Activated naive CD4-positive, alpha-beta T cell treated with anti-CD3 and anti-CD28 coated beads, Interleukin-2, amount 50 U/mL, for 72 hours (primary cell): Measurements from ENCODE around the gene CRTC1. TPM values are rescaled to one million over a fixed set of nuclear protein-coding genes. Genes with fewer than 3 reads are reported as not detected.

ENCODE experiments used
- ATAC-seq, 2 donors: fragments of 150-1000 bp; cut with Tn5 transposase; 2 replicates each; pipeline ENCODE4 v1.10.0; 2021; ENCODE audit warnings: mild to moderate bottlenecking in 2 of 2, moderate library complexity in 2 of 2
- DNase-seq, 2 donors: peaks; one replicate each; pipeline ENCODE4 v3.0.0; 2021 to 2022; ENCODE audit warnings: low spot score in 2 of 2
- H3K27ac Mint-ChIP-seq, 2 donors: one replicate each; pipeline ENCODE4 v1.8.0; 2022; ENCODE audit warnings: mild to moderate bottlenecking in 2 of 2, mixed read lengths in 2 of 2
- H3K36me3 Mint-ChIP-seq, 2 donors: one replicate each; pipeline ENCODE4 v1.8.0; 2022; ENCODE audit warnings: mixed read lengths in 2 of 2
- H3K9me3 Mint-ChIP-seq, 2 donors: one replicate each; pipeline ENCODE4 v1.8.0; 2022; ENCODE audit warnings: mixed read lengths in 2 of 2
- total RNA-seq, 2 donors: library from RNA; stranded (reverse); gene quantifications; one replicate each; pipeline ENCODE4 v1.2.3, GENCODE V29; 2022

The CRTC1 gene
- total RNA-seq, 2 donors from 2014 or later, result 5.6 to 7.1 TPM

DNA sequence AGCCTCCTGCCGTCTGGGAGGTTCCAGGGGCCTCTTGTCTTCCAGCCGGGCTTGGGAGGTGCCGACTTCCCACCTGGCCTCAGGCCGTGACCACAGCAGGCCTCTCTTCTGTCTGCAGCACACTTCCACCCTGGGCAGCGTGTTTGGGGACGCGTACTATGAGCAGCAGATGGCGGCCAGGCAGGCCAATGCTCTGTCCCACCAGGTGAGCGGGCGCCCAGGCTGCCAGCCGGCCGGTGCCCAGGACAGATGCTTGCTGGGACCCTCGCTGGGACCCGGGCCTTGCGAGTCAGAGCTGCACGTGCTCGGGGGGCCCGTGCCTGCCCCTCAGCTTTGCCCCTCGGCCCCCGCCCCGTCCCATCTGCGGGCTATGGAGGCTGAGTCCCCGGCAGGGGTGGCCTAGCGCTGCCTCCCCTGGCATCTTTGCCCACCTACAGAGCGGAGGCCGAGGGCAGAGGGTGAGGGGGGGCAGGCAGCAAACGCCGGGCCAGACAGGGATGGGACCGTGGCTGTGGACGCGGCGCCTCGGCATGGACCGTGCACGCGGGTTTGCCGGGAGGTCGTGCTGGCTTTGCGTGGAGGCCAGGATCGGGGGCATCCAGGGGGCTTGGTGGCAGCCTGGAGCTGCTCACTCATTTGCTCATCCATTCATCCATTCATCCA lies 91.4 kb downstream of the CRTC1 start:
- Mint-ChIP-seq H3K36me3 (no peaks in the 10 kb centered on the region), H3K27ac (no peak overlapping the region), H3K9me3 (no peaks in the 10 kb centered on the region)
- DNase-seq, result no peak
- ATAC-seq, result no peak

DNA sequence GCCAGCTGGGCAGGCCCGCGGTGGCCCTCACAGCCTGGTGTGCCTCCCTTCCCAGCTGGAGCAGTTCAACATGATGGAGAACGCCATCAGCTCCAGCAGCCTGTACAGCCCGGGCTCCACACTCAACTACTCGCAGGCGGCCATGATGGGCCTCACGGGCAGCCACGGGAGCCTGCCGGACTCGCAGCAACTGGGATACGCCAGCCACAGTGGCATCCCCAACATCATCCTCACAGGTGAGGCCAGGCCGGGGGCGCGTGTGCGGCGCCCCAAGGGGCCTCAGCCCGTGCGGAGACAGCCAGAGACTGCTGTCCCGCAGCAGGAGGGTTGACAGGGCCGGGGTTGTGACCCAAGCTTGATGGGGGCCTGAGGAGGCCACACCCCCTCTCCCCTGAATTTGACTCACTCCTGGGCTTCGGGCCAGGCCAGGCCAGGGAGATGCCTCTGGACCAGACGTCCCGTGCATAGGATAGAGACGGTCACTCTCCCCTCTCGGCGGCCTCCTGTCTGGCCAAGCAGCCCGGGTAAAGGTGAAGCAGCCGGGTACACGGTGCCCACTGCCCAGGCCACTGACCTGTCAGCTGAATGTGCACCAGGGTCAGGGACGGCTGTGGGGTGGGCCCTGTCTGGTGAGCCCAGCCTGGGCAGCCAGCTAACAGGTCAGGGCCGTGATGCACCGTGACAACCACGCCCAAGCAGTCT lies 92.3 kb downstream of the CRTC1 start:
- no peak overlapping the region for H3K27ac Mint-ChIP-seq
- ATAC-seq (no peak), DNase-seq (no peak)
- no peaks in the 10 kb centered on the region for H3K9me3 Mint-ChIP-seq
- no peaks in the 10 kb centered on the region for H3K36me3 Mint-ChIP-seq

DNA sequence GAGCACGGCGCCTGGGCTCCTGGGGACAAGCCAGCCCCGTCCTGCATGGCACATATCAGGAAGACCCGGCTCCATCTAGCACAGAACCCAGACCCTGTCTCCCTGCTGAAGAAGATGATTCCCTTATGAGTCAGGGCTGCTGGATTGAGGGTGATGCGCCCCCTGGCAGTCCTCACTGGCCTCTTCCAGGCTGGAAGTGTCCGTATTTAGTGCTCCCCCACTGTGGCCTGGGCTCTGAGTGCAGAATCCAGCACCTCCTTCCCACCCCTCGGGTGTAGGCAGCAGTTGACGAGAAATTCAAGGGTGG lies 92.8 kb downstream of the CRTC1 start:
- Mint-ChIP-seq H3K36me3 (no peaks in the 10 kb centered on the region), H3K27ac (no peak overlapping the region), H3K9me3 (no peaks in the 10 kb centered on the region)
- DNase-seq (no peak), ATAC-seq (no peak)

- no peak overlapping the region for H3K27ac Mint-ChIP-seq
- DNase-seq (no peak), ATAC-seq (peak in 1 of 2 donors; percentile 65)
- no peaks in the 10 kb centered on the region for H3K9me3 Mint-ChIP-seq
- no peaks in the 10 kb centered on the region for H3K36me3 Mint-ChIP-seq
These were observed 93.3 kb downstream of the CRTC1 start for GRCh38 chr19:18776736-18777135.

DNA sequence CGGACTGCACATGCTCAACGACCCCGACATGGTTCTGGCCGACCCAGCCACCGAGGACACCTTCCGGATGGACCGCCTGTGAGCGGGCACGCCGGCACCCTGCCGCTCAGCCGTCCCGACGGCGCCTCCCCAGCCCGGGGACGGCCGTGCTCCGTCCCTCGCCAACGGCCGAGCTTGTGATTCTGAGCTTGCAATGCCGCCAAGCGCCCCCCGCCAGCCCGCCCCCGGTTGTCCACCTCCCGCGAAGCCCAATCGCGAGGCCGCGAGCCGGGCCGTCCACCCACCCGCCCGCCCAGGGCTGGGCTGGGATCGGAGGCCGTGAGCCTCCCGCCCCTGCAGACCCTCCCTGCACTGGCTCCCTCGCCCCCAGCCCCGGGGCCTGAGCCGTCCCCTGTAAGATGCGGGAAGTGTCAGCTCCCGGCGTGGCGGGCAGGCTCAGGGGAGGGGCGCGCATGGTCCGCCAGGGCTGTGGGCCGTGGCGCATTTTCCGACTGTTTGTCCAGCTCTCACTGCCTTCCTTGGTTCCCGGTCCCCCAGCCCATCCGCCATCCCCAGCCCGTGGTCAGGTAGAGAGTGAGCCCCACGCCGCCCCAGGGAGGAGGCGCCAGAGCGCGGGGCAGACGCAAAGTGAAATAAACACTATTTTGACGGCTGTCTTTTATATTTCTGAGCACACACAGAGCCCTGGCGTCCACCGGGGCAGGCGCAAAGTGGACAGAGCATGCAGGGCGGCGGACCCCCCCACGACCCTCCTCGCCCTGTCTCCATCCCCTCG lies 94.0 kb downstream of the CRTC1 start:
- Mint-ChIP-seq H3K36me3 (no peaks in the 10 kb centered on the region), H3K27ac (no peak overlapping the region), H3K9me3 (no peaks in the 10 kb centered on the region)
- DNase-seq (no peak), ATAC-seq (no peak)

- Mint-ChIP-seq H3K9me3 (no peaks in the 10 kb centered on the region), H3K27ac (no peak overlapping the region), H3K36me3 (no peaks in the 10 kb centered on the region)
- DNase-seq (no peak), ATAC-seq (peak in 1 of 2 donors; percentile 18)
These were observed 94.6 kb downstream of the CRTC1 start for GRCh38 chr19:18778076-18778389.

GRCh38 chr19:18778826-18779495 lies 95.5 kb downstream of the CRTC1 start:
- DNase-seq, result no peak
- H3K9me3 Mint-ChIP-seq, result no peaks in the 10 kb centered on the region
- ATAC-seq, result no peak
- H3K27ac Mint-ChIP-seq, result peak overlapping the region in 1 of 2 donors; percentile 12
- H3K36me3 Mint-ChIP-seq, result no peaks in the 10 kb centered on the region

GRCh38 chr19:18780081-18780480 lies 96.6 kb downstream of the CRTC1 start:
- ATAC-seq (no peak), DNase-seq (no peak)
- Mint-ChIP-seq H3K27ac (no peak overlapping the region), H3K9me3 (no peaks in the 10 kb centered on the region), H3K36me3 (no peaks in the 10 kb centered on the region)

DNA sequence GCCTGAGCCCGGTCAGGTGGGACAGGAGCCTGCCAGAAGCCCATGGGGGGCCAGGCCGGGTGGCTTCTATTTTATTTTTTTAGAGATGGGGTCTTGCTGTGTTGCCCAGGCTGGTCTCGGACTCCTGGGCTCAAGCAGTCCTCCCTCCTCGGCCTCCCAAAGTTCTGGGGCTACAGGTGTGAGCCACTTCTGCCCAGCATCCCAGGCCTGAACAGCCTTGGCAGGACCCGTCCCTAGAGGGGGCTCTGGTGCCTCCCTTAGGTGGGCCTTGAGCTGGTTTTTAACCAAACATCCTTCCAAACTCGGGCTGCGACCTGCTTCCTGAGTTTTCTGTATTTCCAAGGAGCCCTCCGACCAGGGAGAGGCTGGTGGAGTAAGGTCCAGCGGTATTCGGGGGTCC lies 97.2 kb downstream of the CRTC1 start:
- no peak overlapping the region for H3K27ac Mint-ChIP-seq
- no peaks in the 10 kb centered on the region for H3K36me3 Mint-ChIP-seq
- no peaks in the 10 kb centered on the region for H3K9me3 Mint-ChIP-seq
- no peak for DNase-seq
- ATAC-seq, result no peak

GRCh38 chr19:18781047-18781600 lies 97.6 kb downstream of the CRTC1 start:
- Mint-ChIP-seq H3K9me3 (no peaks in the 10 kb centered on the region), H3K36me3 (no peaks in the 10 kb centered on the region), H3K27ac (no peak overlapping the region)
- DNase-seq (no peak), ATAC-seq (no peak)

- no peaks in the 10 kb centered on the region for H3K36me3 Mint-ChIP-seq
- ATAC-seq (no peak), DNase-seq (no peak)
- no peaks in the 10 kb centered on the region for H3K9me3 Mint-ChIP-seq
- H3K27ac Mint-ChIP-seq, result no peak overlapping the region
These were observed 98.5 kb downstream of the CRTC1 start for GRCh38 chr19:18781885-18782527.

DNA sequence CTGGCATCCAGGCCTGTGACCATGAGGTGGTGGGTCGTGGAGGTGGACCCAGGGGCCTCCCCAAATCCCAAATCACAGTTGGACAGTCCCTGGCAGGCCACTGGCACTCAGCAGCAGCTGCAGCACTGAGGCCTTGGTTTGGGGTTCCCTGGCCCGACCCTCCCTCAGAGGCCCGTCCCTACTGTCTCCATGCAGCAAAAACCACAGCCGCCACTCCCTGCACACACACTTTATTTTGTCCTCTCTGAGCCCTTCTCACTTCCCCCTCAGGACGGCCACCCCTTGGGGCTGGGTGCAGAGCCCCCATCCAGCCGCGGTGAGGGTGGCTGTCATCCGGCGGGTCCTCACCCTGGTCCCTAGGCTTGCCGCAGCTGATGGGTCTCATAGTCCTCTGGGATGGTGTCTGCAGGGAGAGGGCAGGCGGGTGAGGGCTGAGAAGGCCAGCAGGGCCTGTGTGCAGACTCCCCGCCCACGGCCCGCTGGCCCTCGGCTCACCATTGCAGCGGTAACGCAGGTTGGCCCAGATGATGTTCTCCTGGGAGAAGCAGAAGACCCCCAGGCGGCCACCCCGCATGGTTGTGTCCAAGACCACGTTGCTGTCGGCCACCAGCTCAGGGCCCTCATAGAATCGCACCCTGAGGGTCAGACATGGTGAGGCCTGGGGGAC lies 99.2 kb downstream of the CRTC1 start:
- DNase-seq (no peak), ATAC-seq (no peak)
- Mint-ChIP-seq H3K9me3 (no peaks in the 10 kb centered on the region), H3K27ac (no peak overlapping the region), H3K36me3 (peaks cover 0 to 7% of the 10 kb centered on the region in 2 donors)

GRCh38 chr19:18783958-18784785 lies 100.7 kb downstream of the CRTC1 start:
- Mint-ChIP-seq H3K27ac (no peak overlapping the region), H3K9me3 (no peaks in the 10 kb centered on the region), H3K36me3 (peaks cover 0 to 10% of the 10 kb centered on the region in 2 donors)
- no peak for DNase-seq
- ATAC-seq, result no peak

- no peaks in the 10 kb centered on the region for H3K9me3 Mint-ChIP-seq
- no peak overlapping the region for H3K27ac Mint-ChIP-seq
These were observed 101.3 kb downstream of the CRTC1 start for GRCh38 chr19:18784786-18785120.

More at GRCh38 chr19:18784786-18785120, 101.3 kb downstream of the CRTC1 start:
- ATAC-seq, result no peak
- peaks cover 0 to 10% of the 10 kb centered on the region in 2 donors for H3K36me3 Mint-ChIP-seq
- DNase-seq, result no peak
